ENCODE data around the gene CCDC194.

GRCh38 chr19:17359905-17360800 lies 33.8 kb downstream of the CCDC194 start:
- no peak for TF ChIP-seq CTCF (IDR thresholded peaks at IDR 0.05)
- TF ChIP-seq EZH2 (IDR thresholded peaks at IDR 0.05) = no peak

Data from neural progenitor cell (in vitro differentiated cells).